BE2C (cell line): ENCODE results near the gene LIPJ.

ENCODE experiments used
- DNase-seq: peaks from one replicate; pipeline ENCODE4 v3.0.0-alpha.2; 2020
- H3K27me3 ChIP-seq: fragments of 250-450 bp; sonication (Bioruptor Pico); 2 replicates; pipeline ENCODE4 v1.5.1; 2020; ENCODE audit warnings: mild to moderate bottlenecking
- H3K36me3 ChIP-seq: fragments of 250-450 bp; sonication (Bioruptor Pico); 2 replicates; pipeline ENCODE4 v1.5.1; 2020; ENCODE audit warnings: mild to moderate bottlenecking
- H3K4me1 ChIP-seq: fragments of 250-450 bp; sonication (Bioruptor Pico); 2 replicates; pipeline ENCODE4 v1.5.1; 2020
- H3K4me3 ChIP-seq: 2 replicates; pipeline ENCODE4 v1.5.1; 2011; ENCODE audit warnings: low read depth, low read length
- H3K9me3 ChIP-seq: fragments of 250-450 bp; sonication (Bioruptor Pico); 2 replicates; pipeline ENCODE4 v1.5.1; 2020
- TF ChIP-seq, protein P1 (sequence below): IDR thresholded peaks from 2 replicates; pipeline ENCODE4 v1.5.1; 2012; ENCODE audit warnings: mild to moderate bottlenecking, low read depth, low read length

LIPJ gene

GRCh38 chr10:88555190-88555908 is 31.2 kb upstream of the LIPJ start:
- H3K27me3 ChIP-seq: no peaks in the 10 kb centered on the region
- no peak overlapping the region for H3K4me3 ChIP-seq
- no peaks in the 10 kb centered on the region for H3K36me3 ChIP-seq
- no peaks in the 10 kb centered on the region for H3K9me3 ChIP-seq
- peaks cover 7% of the 10 kb centered on the region; the same call in 1 of the 2 replicates for H3K4me1 ChIP-seq
- DNase-seq: no peak
- TF ChIP-seq, protein P1, sequence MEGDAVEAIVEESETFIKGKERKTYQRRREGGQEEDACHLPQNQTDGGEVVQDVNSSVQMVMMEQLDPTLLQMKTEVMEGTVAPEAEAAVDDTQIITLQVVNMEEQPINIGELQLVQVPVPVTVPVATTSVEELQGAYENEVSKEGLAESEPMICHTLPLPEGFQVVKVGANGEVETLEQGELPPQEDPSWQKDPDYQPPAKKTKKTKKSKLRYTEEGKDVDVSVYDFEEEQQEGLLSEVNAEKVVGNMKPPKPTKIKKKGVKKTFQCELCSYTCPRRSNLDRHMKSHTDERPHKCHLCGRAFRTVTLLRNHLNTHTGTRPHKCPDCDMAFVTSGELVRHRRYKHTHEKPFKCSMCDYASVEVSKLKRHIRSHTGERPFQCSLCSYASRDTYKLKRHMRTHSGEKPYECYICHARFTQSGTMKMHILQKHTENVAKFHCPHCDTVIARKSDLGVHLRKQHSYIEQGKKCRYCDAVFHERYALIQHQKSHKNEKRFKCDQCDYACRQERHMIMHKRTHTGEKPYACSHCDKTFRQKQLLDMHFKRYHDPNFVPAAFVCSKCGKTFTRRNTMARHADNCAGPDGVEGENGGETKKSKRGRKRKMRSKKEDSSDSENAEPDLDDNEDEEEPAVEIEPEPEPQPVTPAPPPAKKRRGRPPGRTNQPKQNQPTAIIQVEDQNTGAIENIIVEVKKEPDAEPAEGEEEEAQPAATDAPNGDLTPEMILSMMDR: no peak

- TF ChIP-seq, protein P1: no peak
- Histone ChIP-seq H3K4me1 (0 out of 2 replicates have a peak, but pooled peaks cover under 1% of the 10 kb centered on the region), H3K9me3 (no peaks in the 10 kb centered on the region), H3K4me3 (no peak overlapping the region), H3K36me3 (no peaks in the 10 kb centered on the region), H3K27me3 (no peaks in the 10 kb centered on the region)
- no peak for DNase-seq
Measured at GRCh38 chr10:88557256-88557655, 29.3 kb upstream of the LIPJ start.

DNA sequence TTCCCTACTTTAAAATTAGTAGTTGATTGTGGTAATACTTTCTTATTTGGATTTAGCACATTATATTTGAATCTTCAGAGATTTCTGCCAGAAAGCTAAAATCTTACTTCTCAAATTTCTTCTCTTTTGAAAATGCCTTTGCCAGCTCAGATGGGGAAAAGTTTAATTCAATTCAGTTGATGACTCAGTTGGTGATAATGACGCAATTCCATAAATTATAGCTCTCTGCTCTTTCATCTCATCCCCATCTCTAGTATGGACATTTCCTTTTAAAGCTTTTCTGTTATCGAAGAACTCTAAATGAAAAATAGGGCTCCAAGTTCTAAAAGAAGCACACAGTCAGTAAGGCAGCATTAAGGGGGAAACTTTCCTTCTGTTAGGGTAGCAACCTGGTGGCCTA is 28.9 kb upstream of the LIPJ start:
- TF ChIP-seq, protein P1: no peak
- no peaks in the 10 kb centered on the region for H3K36me3 ChIP-seq
- no peak overlapping the region for H3K4me3 ChIP-seq
- DNase-seq: no peak
- H3K27me3 ChIP-seq: no peaks in the 10 kb centered on the region
- no peaks in the 10 kb centered on the region for H3K4me1 ChIP-seq
- H3K9me3 ChIP-seq: no peaks in the 10 kb centered on the region

DNA sequence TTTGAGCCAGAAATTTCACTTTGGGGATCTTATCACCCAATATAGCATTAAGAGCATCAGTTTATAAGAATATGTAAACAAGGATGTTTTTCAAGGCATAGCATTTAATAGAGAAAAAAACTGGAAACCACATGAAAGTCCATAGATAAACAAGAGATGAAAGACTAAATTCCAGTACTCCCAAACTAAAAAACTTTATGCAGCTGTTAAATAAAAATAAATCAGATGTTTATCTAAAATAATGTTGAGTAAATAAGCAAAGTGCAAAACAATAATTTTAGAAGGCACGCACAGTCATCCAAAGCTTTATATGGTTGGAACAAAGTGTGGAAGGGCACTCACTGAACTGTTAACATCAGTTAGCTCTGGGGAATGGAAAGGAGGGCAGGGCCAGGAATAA is 24.4 kb upstream of the LIPJ start:
- Histone ChIP-seq H3K4me1 (no peaks in the 10 kb centered on the region), H3K4me3 (no peak overlapping the region), H3K27me3 (no peaks in the 10 kb centered on the region), H3K9me3 (no peaks in the 10 kb centered on the region), H3K36me3 (no peaks in the 10 kb centered on the region)
- TF ChIP-seq, protein P1: no peak
- no peak for DNase-seq

DNA sequence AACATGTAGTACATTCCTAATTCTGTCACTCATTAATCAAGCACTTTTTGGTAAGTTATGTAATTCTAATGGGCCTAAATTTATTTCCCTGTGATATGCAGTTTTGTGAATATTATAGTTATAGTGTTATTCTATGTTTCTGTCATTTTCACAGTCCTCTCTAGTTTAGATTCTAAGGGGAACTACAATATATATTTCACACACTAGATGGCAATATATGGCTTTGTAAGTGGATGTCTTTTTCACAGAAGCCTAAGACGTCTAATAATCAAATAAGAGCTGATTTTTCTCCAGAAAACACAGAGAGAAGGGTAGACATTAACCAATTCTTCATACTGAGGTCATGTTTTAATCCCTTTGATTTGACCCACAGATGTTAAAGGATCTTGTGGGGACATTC is 21.5 kb upstream of the LIPJ start:
- no peaks in the 10 kb centered on the region for H3K4me1 ChIP-seq
- no peaks in the 10 kb centered on the region for H3K36me3 ChIP-seq
- no peak for DNase-seq
- no peaks in the 10 kb centered on the region for H3K27me3 ChIP-seq
- no peaks in the 10 kb centered on the region for H3K9me3 ChIP-seq
- no peak overlapping the region for H3K4me3 ChIP-seq
- TF ChIP-seq, protein P1: peak; percentile 43; the same call in 1 of the 2 replicates

DNA sequence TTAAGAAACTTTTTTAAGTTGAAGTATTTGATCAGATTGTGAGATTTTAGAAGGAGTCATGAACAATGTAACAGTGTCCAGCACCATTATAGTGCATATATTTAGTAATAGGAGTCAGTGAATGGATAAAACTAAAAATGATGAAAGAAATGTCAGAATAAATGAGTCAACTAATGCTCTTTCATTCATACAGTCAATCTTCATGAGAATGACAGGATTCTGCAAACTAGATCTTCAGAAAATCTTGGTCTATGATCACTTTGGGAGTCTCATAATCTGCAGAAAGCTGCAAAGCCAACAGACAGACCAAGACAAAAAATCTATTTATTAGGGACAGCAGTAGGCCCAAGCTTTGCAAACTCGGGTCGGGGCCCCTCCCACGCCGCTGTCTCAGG is 4.2 kb upstream of the LIPJ start:
- Histone ChIP-seq H3K27me3 (no peaks in the 10 kb centered on the region), H3K9me3 (no peaks in the 10 kb centered on the region), H3K4me3 (no peak overlapping the region; the same call in 1 of the 2 replicates), H3K36me3 (no peaks in the 10 kb centered on the region), H3K4me1 (no peaks in the 10 kb centered on the region)
- no peak for DNase-seq
- TF ChIP-seq, protein P1: no peak
